PC-9 (cell line): Measurements from ENCODE around the gene TMEM117. TPM values are rescaled to one million over a fixed set of nuclear protein-coding genes. Genes with fewer than 3 reads are reported as not detected.

Source experiments
- BruUV-seq: library from RNA; stranded (reverse); fragments of 400-500 nt; replicated peaks from 2 replicates; lab custom pipeline; 2021; lab: Mats Ljungman, UMichigan
- CTCF ChIA-PET: fragments of 300-600 bp; sonication (Branson Sonifier 250); formaldehyde crosslinking; loops from one replicate; lab custom pipeline; 2022; ENCODE audit warnings: antibody characterized with exemption; lab: Charles Lee
- POLR2A ChIA-PET: fragments of 300-600 bp; sonication (Branson Sonifier 250); formaldehyde crosslinking; loops from one replicate; lab custom pipeline; 2022; ENCODE audit warnings: antibody characterized with exemption; ENCODE audit not compliant: unreplicated experiment; lab: Charles Lee
- DNase-seq, 2 experiments: peaks; one replicate each; pipeline versions ENCODE4 v3.0.0 to v3.0.0-alpha.2; 2015 to 2022; ENCODE audit warnings: mixed read lengths in 1 of 2
- H2AFZ ChIP-seq: fragments of 200-600 bp; sonication (generic); 2 replicates; pipeline ENCODE4 v1.8.1; 2017; ENCODE audit warnings: antibody characterized with exemption
- H3F3A ChIP-seq: fragments of 200-600 bp; sonication (generic); 2 replicates; pipeline ENCODE4 v1.8.1; 2017; ENCODE audit warnings: antibody characterized with exemption, mild to moderate bottlenecking, low read depth; ENCODE audit not compliant: insufficient read depth
- H3K27ac ChIP-seq: fragments of 200-600 bp; sonication (generic); 2 replicates; pipeline ENCODE4 v1.6.1; 2016; ENCODE audit warnings: mixed run types
- H3K27me3 ChIP-seq: fragments of 200-600 bp; sonication (generic); 2 replicates; pipeline ENCODE4 v1.6.1; 2016; ENCODE audit warnings: low read depth, mixed run types; ENCODE audit not compliant: insufficient read depth
- H3K36me3 ChIP-seq: fragments of 200-600 bp; sonication (generic); 2 replicates; pipeline ENCODE4 v1.6.1; 2016; ENCODE audit warnings: low read depth, mixed run types
- H3K4me1 ChIP-seq: fragments of 200-600 bp; sonication (generic); replicated peaks from 2 replicates; pipeline ENCODE4 v1.6.1; 2016; ENCODE audit warnings: mixed run types; ENCODE audit not compliant: insufficient read depth
- H3K4me2 ChIP-seq: fragments of 200-600 bp; sonication (generic); 2 replicates; pipeline ENCODE4 v1.6.1; 2017; ENCODE audit warnings: mixed run types
- H3K4me3 ChIP-seq: fragments of 200-600 bp; sonication (generic); 2 replicates; pipeline ENCODE4 v1.6.1; 2016; ENCODE audit warnings: mixed run types
- H3K79me2 ChIP-seq: fragments of 200-600 bp; sonication (generic); 2 replicates; pipeline ENCODE4 v1.6.1; 2017; ENCODE audit warnings: low read depth, mixed run types
- H3K9me2 ChIP-seq: fragments of 200-600 bp; sonication (generic); 2 replicates; pipeline ENCODE4 v1.8.1; 2017; ENCODE audit warnings: mild to moderate bottlenecking; ENCODE audit not compliant: insufficient read depth
- H3K9me3 ChIP-seq: fragments of 200-600 bp; sonication (generic); 2 replicates; pipeline ENCODE4 v1.8.1; 2016; ENCODE audit warnings: low read depth; ENCODE audit not compliant: insufficient read depth
- H4K20me1 ChIP-seq: fragments of 200-600 bp; sonication (generic); 2 replicates; pipeline ENCODE4 v1.8.1; 2017; ENCODE audit not compliant: insufficient read depth
- CTCF ChIP-seq: fragments of 200-600 bp; sonication (generic); conservative IDR thresholded peaks from 2 replicates; pipeline ENCODE4 v1.6.1; 2017; ENCODE audit warnings: mixed run types, antibody characterized with exemption, mild to moderate bottlenecking, moderate library complexity
- EZH2 ChIP-seq: fragments of 200-600 bp; sonication (generic); IDR thresholded peaks from 2 replicates; pipeline ENCODE4 v1.8.0; 2017; ENCODE audit warnings: antibody characterized with exemption, low read depth
- intact Hi-C: fragments of 100-400 bp; cut with micrococcal nuclease; formaldehyde crosslinking; loops from one replicate; pipeline ENCODE4 v1.10.0; 2022; ENCODE audit not compliant: unreplicated experiment
- total RNA-seq: library from RNA; stranded (reverse); gene quantifications from 2 replicates; pipeline ENCODE4 v1.2.3, GENCODE V29; 2021

The TMEM117 gene
- total RNA-seq, 1 experiment from 2014 or later, result 2.0 TPM

DNA sequence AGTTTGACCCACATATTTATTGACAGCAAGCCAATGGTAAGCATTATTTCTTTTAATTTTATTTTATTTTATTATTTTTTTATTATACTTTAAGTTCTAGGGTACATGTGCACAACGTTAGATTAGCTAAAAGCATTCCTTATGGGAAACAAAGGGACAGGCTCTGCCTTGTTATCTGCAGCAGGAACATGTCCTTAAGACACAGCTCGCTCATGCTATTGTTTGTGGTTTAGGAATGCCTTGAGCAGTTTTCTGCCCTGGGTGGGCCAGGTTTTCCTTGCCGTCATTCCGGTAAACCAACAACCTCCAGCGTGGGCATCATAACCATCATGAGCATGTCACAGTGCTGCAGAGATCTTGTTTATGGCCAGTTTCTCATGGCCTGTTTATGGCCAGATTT, 370.2 kb downstream of the TMEM117 start:
- POLR2A ChIA-PET, result no interaction called here
- H3K9me3 ChIP-seq, result no peaks in the 10 kb centered on the region
- H3K27me3 ChIP-seq, result no peaks in the 10 kb centered on the region
- H3K4me1 ChIP-seq, result no peaks in the 10 kb centered on the region
- DNase-seq, result no peak
- intact Hi-C loops, result no loop called here
- H3K4me2 ChIP-seq, result no peak overlapping the region
- H3F3A ChIP-seq, result no peaks in the 10 kb centered on the region
- H3K36me3 ChIP-seq, result no peaks in the 10 kb centered on the region
- no peaks in the 10 kb centered on the region for H3K79me2 ChIP-seq
- no peak overlapping the region for H3K4me3 ChIP-seq
- CTCF ChIA-PET, result no interaction called here
- H2AFZ ChIP-seq, result no peak overlapping the region
- no peaks in the 10 kb centered on the region; the same call in 1 of the 2 replicates for H3K9me2 ChIP-seq
- H4K20me1 ChIP-seq, result no peaks in the 10 kb centered on the region
- BruUV-seq, result no TSS peak
- TF ChIP-seq EZH2 (no peak), CTCF (no peak)
- no peak overlapping the region for H3K27ac ChIP-seq

DNA sequence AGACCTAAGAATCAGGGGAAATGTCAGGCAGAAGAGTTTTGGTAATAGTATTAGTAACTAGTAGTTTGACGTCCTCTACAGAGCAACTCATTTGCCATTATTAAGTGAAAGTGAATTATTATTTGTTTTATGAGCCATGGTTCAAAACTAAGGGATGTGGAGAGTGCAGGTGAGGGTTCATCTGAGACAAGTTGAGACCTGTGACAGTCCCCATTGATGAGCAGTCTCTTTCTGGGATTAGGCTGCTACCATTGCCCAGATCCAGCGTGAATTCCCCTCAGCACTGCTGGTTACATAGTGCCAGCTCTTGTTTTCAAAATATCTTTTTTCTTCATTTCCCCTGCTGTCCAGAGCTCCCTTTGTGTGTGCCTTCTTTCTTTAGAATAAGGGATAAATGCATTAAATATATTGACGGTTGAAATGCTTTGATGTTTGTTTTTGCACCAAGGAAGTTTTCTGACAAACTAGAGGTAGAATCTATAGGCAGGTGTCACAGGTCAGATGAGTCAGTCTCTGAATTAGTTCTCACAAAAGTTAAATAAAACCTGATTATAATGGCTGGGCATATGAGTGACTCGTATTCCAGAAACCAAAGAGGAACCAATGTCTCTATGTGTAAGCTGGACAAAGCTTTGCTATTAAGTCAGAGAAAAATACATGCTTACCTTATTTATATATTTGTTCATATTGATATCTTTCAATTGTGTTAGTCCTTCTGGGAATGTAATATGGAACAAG, 381.4 kb downstream of the TMEM117 start:
- no peak for TF ChIP-seq EZH2
- TF ChIP-seq CTCF, result no peak
- Histone ChIP-seq H3F3A (no peaks in the 10 kb centered on the region), H3K9me2 (no peaks in the 10 kb centered on the region), H3K36me3 (no peaks in the 10 kb centered on the region), H3K79me2 (no peaks in the 10 kb centered on the region), H3K9me3 (no peaks in the 10 kb centered on the region), H3K27ac (no peak overlapping the region), H3K27me3 (no peaks in the 10 kb centered on the region), H3K4me2 (no peak overlapping the region), H2AFZ (no peak overlapping the region), H3K4me3 (no peak overlapping the region), H3K4me1 (no peaks in the 10 kb centered on the region), H4K20me1 (no peaks in the 10 kb centered on the region)
- DNase-seq, result no peak
- ChIA-PET CTCF (no interaction called here), POLR2A (no interaction called here)
- BruUV-seq, result no TSS peak
- intact Hi-C loops, result no loop called here

- Histone ChIP-seq H2AFZ (no peak overlapping the region), H3F3A (no peaks in the 10 kb centered on the region), H3K27ac (no peak overlapping the region), H3K4me1 (no peaks in the 10 kb centered on the region), H3K4me2 (no peak overlapping the region), H3K79me2 (no peaks in the 10 kb centered on the region), H4K20me1 (no peaks in the 10 kb centered on the region), H3K9me2 (no peaks in the 10 kb centered on the region), H3K9me3 (no peaks in the 10 kb centered on the region), H3K4me3 (no peak overlapping the region), H3K27me3 (no peaks in the 10 kb centered on the region), H3K36me3 (no peaks in the 10 kb centered on the region)
- POLR2A ChIA-PET, result no interaction called here
- no TSS peak for BruUV-seq
- no peak for DNase-seq
- intact Hi-C loops, result no loop called here
- CTCF ChIA-PET, result no interaction called here
- TF ChIP-seq CTCF (no peak), EZH2 (no peak)
Observed at GRCh38 chr12:44223736-44224135, 387.9 kb downstream of the TMEM117 start.
